Measurements from ENCODE around the gene GPC5.

DNA sequence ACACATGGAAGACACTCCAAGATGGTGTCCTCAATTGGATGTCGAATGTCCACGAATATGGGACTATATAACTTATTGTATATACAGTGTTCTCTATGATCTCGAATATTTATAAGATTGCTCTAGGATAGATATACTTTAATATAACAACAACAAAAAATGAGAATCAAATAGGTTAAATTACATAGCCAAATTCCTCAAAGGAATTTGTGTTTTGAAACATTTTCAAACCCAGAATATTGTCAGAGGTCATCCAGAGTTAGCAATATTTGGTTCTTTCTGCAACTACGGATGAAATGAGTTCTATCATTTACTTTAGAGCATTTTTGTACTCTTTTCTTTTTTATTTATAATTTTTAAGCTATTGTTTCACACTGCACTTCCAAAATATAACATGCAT lies 857.8 kb downstream of the GPC5 start:
- TF ChIP-seq YY1 (IDR thresholded peaks at IDR 0.05; ENCODE audit: insufficient read depth, insufficient read length) (no peak), ZNF274 (IDR thresholded peaks at IDR 0.05; ENCODE audit: low read depth, low read length) (no peak), SUZ12 (IDR thresholded peaks at IDR 0.05; ENCODE audit: extremely low read depth, insufficient read depth, insufficient read length) (no peak)
